Heart left ventricle (tissue), 16 donors: ENCODE data around the gene UGCG. TPM values are rescaled to one million over a fixed set of nuclear protein-coding genes. Genes with fewer than 3 reads are reported as not detected.

ENCODE experiments used
- ATAC-seq, 4 donors: fragments of 200-7000 bp; cut with Tn5 transposase; one replicate each; pipeline ENCODE4 v1.9.1; 2020 to 2022; ENCODE audit warnings: moderate library complexity in 4 of 4, mild to moderate bottlenecking in 3 of 4, moderate number of reproducible peaks in 1 of 4
- DNase-seq, 5 donors: peaks; one replicate each; pipeline ENCODE4 v3.0.0-alpha.2; 2020
- H3K27ac ChIP-seq, 12 donors: fragments of 200-600 bp; sonication (generic) in 4 of 12; one replicate each; pipeline versions ENCODE4 v1.5.0 to v1.8.0; 2016 to 2022; ENCODE audit warnings: mild to moderate bottlenecking in 2 of 12
- H3K27me3 ChIP-seq, 9 donors: fragments of 200-600 bp; sonication (generic) in 2 of 9; one replicate each; pipeline versions ENCODE4 v1.5.1 to v1.8.0; 2016 to 2022; ENCODE audit warnings: mild to moderate bottlenecking in 3 of 9
- H3K36me3 ChIP-seq, 9 donors: fragments of 200-600 bp; sonication (generic) in 2 of 9; one replicate each; pipeline versions ENCODE4 v1.5.0 to v1.8.0; 2018 to 2022; ENCODE audit warnings: mild to moderate bottlenecking in 2 of 9
- H3K4me1 ChIP-seq, 12 donors: fragments of 200-600 bp; sonication (generic) in 4 of 12; one replicate each; pipeline versions ENCODE4 v1.5.0 to v1.8.0; 2016 to 2022; ENCODE audit warnings: mild to moderate bottlenecking in 3 of 12
- H3K4me3 ChIP-seq, 12 donors: fragments of 200-600 bp; sonication (generic) in 4 of 12; one replicate each; pipeline versions ENCODE4 v1.5.0 to v1.8.0; 2017 to 2022; ENCODE audit warnings: mild to moderate bottlenecking in 9 of 12, moderate library complexity in 4 of 12
- H3K9me3 ChIP-seq, 12 donors: fragments of 200-600 bp; sonication (generic) in 4 of 12; one replicate each; pipeline versions ENCODE4 v1.5.0 to v1.8.0; 2016 to 2022; ENCODE audit warnings: mild to moderate bottlenecking in 1 of 12
- CTCF ChIP-seq, 12 donors: fragments of 200-600 bp; sonication (generic) in 4 of 12; IDR thresholded peaks; one replicate each; pipeline versions ENCODE4 v1.5.0 to v1.8.0; 2018 to 2022; ENCODE audit warnings: antibody characterized with exemption in 12 of 12, mild to moderate bottlenecking in 5 of 12
- POLR2A ChIP-seq, 2 donors: fragments of 450-650 bp; IDR thresholded peaks; one replicate each; pipeline ENCODE4 v1.6.1; 2017; ENCODE audit warnings: antibody characterized with exemption in 2 of 2, mild to moderate bottlenecking in 2 of 2, moderate library complexity in 2 of 2
- WGBS, 4 donors: extraction: QIAGEN DNeasy Blood & Tissue Kit in 2 of 4; methylation state at CpG; one replicate each; pipeline versions ENCODE4 v1.1.5 to v1.1.7; 2013 to 2018; 5-methylcytosine and 5-hydroxymethylcytosine counted together
- intact Hi-C, 10 donors: fragments of 100-400 bp; cut with DNase I; formaldehyde crosslinking; loops; one replicate each; pipeline versions ENCODE4 v1.11.1 to v1.14.2; 2022
- polyA plus RNA-seq, 2 donors: library from polyadenylated mRNA; stranded (reverse); fragments of 200-250 nt; gene quantifications; one replicate each; pipeline ENCODE4 v1.2.3, GENCODE V29; 2013
- total RNA-seq, 9 donors: library from RNA; depleted of rRNA in 2 of 9; stranded (reverse); fragments of >200 nt in 2 of 9; fragmentation: NEBNext Ultra II Directional in 3 of 9; extraction: Animal tissue kit (Norgen Biotek cat#: 25700) in 3 of 9; gene quantifications; one replicate each; pipeline versions ENCODE4 v1.1.0 to v1.2.4, GENCODE V29; 2016 to 2023
- donor health status: ischemic (EF 13 %, LVEDD 7.1; RV severe dilation, severe dysfunction).
- donor health status: healthy with polysubstance abuse.
- donor health status: DM: no; HTN: yes; CAD: no.
- donor health status: DM: no; HTN: no; CAD: no.
- donor health status: ischemic (EF 25% LVEDD 6.9; RV normal size, moderate dysfunction).
- donor health status: ischemic (EF 25% LVEDD 5.7; RV mildly dilated, moderate dysfunction).
- donor health status: healthy.
- donor health status: DM: yes; HTN: yes; CAD: no.
- donor health status: ischemic (EF 35%, LVEDD 5.7; RV mildly dilated, moderate dysfunction).
- donor health status: nonischemic (EF 11% LVEDD 7.7; RV severe dilation, severe dysfunction).
- donor health status: DM: yes; HTN: yes; CAD: no.
- donor health status: PGD.
- donor health status: ischemic (EF 29% LVEDD 5.4; RV normal size, mild dysfunction).
- donor health status: nonischemic (EF 23%, LVEDD 6.1; RV moderate dilation, normal function).

Gene UGCG
- total and polyA plus RNA-seq, 11 donors: 10.0 to 52.0 (median 17.5) TPM

DNA sequence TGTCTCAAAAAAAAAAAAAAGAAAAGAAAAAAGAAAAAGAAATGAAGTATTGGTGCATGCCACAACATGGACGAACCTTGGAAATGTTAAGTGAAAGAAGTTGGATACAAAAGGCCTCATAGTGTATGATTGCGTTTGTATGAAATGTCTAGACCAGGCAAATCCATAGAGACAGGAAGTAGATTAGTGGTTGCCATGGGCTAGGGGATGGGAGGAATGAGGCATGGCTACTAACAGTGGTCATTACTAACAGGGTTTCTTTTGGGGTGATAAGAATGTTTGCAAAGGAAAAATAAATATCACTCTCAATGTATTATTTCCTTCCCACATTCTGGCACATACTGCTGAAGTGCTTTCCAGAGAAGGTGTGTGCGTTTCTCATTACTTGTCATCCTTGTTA lies 44.1 kb downstream of the UGCG start:
- Histone ChIP-seq H3K4me3 (no peak overlapping the region), H3K4me1 (peaks cover 0 to 47% (median 7%) of the 10 kb centered on the region in 12 donors), H3K9me3 (no peaks in the 10 kb centered on the region), H3K27me3 (no peaks in the 10 kb centered on the region), H3K27ac (no peak overlapping the region), H3K36me3 (peaks cover 0 to 7% (median 0%) of the 10 kb centered on the region in 9 donors)
- DNase-seq (no peak), ATAC-seq (no peak)
- 88 to 91% (median 89%) methylated on average over 3 of the region's 3 CpGs for WGBS, 4 donors
- TF ChIP-seq CTCF (IDR thresholded peaks at IDR 0.05) (no peak), POLR2A (IDR thresholded peaks at IDR 0.05) (no peak)
- intact Hi-C loops: no loop called here

DNA sequence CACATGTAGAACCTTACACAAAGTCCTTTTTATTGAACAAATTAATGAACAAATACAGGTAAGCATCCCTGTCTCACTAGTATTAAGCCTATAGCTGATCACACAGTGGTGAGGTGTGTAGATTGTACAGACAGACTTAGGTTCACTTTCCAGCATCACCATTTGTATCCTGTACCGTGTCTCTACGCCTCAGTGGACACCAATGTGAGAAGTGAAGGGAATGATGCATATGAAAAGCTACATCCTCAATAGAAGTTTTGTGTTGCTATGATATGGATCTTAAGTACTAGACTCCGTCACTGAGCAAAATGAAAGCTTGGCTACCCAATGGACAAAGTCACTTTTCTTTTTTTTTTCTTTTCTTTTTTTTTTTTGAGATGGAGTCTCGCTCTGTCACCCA lies 46.6 kb downstream of the UGCG start:
- TF ChIP-seq POLR2A (IDR thresholded peaks at IDR 0.05) (no peak), CTCF (IDR thresholded peaks at IDR 0.05) (no peak)
- 97 to 98% (median 98%) methylated on average over 4 of the region's 4 CpGs for WGBS, 4 donors

DNA sequence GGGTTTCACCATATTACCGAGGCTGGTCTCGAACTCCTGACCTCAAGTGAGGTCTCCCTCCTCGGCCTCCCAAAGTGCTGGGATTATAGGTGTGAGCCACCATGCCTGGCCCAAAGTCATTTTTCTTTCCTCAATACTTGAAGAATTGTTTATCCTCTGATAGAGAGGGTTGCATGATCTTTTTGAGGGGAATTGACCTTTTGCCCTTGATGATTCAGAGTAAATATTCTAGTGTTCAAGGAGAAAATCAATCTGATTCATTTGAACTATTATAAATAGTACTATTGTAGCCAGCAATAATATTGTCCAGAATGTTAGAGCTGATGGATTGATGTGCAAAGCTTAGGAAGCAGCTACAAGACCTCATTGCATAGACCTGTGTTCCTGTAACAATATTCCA lies 47.1 kb downstream of the UGCG start:
- Histone ChIP-seq H3K9me3 (no peaks in the 10 kb centered on the region), H3K27ac (no peak overlapping the region), H3K4me1 (peaks cover 0 to 30% (median 0%) of the 10 kb centered on the region in 12 donors), H3K36me3 (no peaks in the 10 kb centered on the region), H3K4me3 (no peak overlapping the region), H3K27me3 (no peaks in the 10 kb centered on the region)
- TF ChIP-seq CTCF (IDR thresholded peaks at IDR 0.05) (no peak), POLR2A (IDR thresholded peaks at IDR 0.05) (no peak)
- 94 to 96% (median 96%) methylated on average over 3 of the region's 3 CpGs for WGBS, 4 donors
- intact Hi-C loops: no loop called here
- DNase-seq (no peak), ATAC-seq (no peak)

More for the DNA sequence above, 46.6 kb downstream of the UGCG start:
- H3K27me3 ChIP-seq: no peaks in the 10 kb centered on the region
- DNase-seq: no peak
- ATAC-seq: no peak
- peaks cover 0 to 31% (median 0%) of the 10 kb centered on the region in 12 donors for H3K4me1 ChIP-seq
- intact Hi-C loops: no loop called here
- no peaks in the 10 kb centered on the region for H3K9me3 ChIP-seq
- no peaks in the 10 kb centered on the region for H3K36me3 ChIP-seq
- no peak overlapping the region for H3K4me3 ChIP-seq
- no peak overlapping the region for H3K27ac ChIP-seq

GRCh38 chr9:111944241-111944866 lies 47.7 kb downstream of the UGCG start:
- intact Hi-C loops: no loop called here
- Histone ChIP-seq H3K9me3 (no peaks in the 10 kb centered on the region), H3K27ac (peak overlapping the region in 1 of 12 donors; percentile 63), H3K27me3 (no peaks in the 10 kb centered on the region), H3K4me3 (no peak overlapping the region), H3K4me1 (peaks cover 0 to 32% (median 0%) of the 10 kb centered on the region in 12 donors), H3K36me3 (no peaks in the 10 kb centered on the region)
- no peak for DNase-seq
- TF ChIP-seq POLR2A (IDR thresholded peaks at IDR 0.05) (no peak), CTCF (IDR thresholded peaks at IDR 0.05) (no peak)
- no peak for ATAC-seq
- WGBS, 4 donors: 93 to 97% (median 95%) methylated on average over 3 of the region's 3 CpGs
